Stomach (tissue), 9 donors: ENCODE data around the gene ABCC10. TPM values are rescaled to one million over a fixed set of nuclear protein-coding genes. Genes with fewer than 3 reads are reported as not detected.
"Not testable (repeated sequence)": the region's sequence is repeated elsewhere in the genome, so short reads cannot be mapped to it uniquely, and the experiment has no call there.

Source experiments
- DNase-seq, 2 donors: peaks; one replicate each; pipeline versions ENCODE4 v3.0.0 to v3.0.0-alpha.2; 2013 to 2019
- H3K27ac ChIP-seq, 5 donors: fragments of 200-600 bp in 4 of 5; sonication (generic) in 4 of 5; one replicate each; pipeline ENCODE4 v1.5.1; 2013 to 2019; ENCODE audit warnings: mild to moderate bottlenecking in 1 of 5, moderate library complexity in 1 of 5
- H3K27me3 ChIP-seq, 3 donors: fragments of 200-600 bp; sonication (generic); one replicate each; pipeline ENCODE4 v1.5.1; 2017 to 2019; ENCODE audit warnings: mixed run types in 1 of 3
- H3K36me3 ChIP-seq, 4 donors: fragments of 200-600 bp; sonication (generic); 1 replicate in 3 of 4; 2 replicates in 1 of 4; pipeline ENCODE4 v1.5.1; 2016 to 2019
- H3K4me1 ChIP-seq, 4 donors: fragments of 200-600 bp; sonication (generic); one replicate each; pipeline ENCODE4 v1.5.1; 2016 to 2019
- H3K4me3 ChIP-seq, 4 donors: fragments of 200-600 bp; sonication (generic) in 3 of 4; one replicate each; pipeline ENCODE4 v1.5.1; 2016 to 2019; ENCODE audit warnings: mild to moderate bottlenecking in 1 of 4
- H3K9me3 ChIP-seq, 4 donors: fragments of 200-600 bp; sonication (generic); one replicate each; pipeline ENCODE4 v1.5.1; 2016 to 2019
- CTCF ChIP-seq, 7 experiments: fragments of 450-650 bp in 4 of 7; fragments of 200-600 bp in 3 of 7; sonication (generic) in 3 of 7; IDR thresholded peaks; one replicate each; pipeline ENCODE4 v1.5.1; 2016 to 2019; ENCODE audit warnings: antibody characterized with exemption in 7 of 7, control low read depth in 2 of 7, mild to moderate bottlenecking in 1 of 7
- EP300 ChIP-seq: sonication (generic); formaldehyde crosslinking; IDR thresholded peaks from one replicate; pipeline ENCODE4 v1.6.1; 2017; ENCODE audit warnings: antibody characterized with exemption
- POLR2A ChIP-seq, 4 donors: fragments of 450-650 bp; IDR thresholded peaks; one replicate each; pipeline ENCODE4 v1.6.1; 2016; ENCODE audit warnings: antibody characterized with exemption in 4 of 4, control low read depth in 2 of 4, mild to moderate bottlenecking in 1 of 4, moderate library complexity in 1 of 4
- POLR2AphosphoS5 ChIP-seq, 3 donors: sonication (generic); formaldehyde crosslinking; IDR thresholded peaks; one replicate each; pipeline ENCODE4 v1.6.1; 2016; ENCODE audit warnings: antibody characterized with exemption in 3 of 3
- WGBS, 5 donors: extraction: QIAGEN DNeasy Blood & Tissue Kit in 3 of 5; methylation state at CpG; one replicate each; pipeline versions ENCODE4 v1.1.5 to v1.1.7; 2013 to 2018; 5-methylcytosine and 5-hydroxymethylcytosine counted together
- intact Hi-C: fragments of 100-400 bp; cut with DNase I; formaldehyde crosslinking; loops from one replicate; pipeline ENCODE4 v1.15.1; 2023; ENCODE audit warnings: low total_unique reads
- polyA plus RNA-seq, 3 donors: library from polyadenylated mRNA; stranded (reverse); fragments of 200-250 nt; gene quantifications; one replicate each; pipeline ENCODE4 v1.2.3, GENCODE V29; 2013
- total RNA-seq, 5 donors: library from RNA; depleted of rRNA; stranded (reverse); fragments of >200 nt; gene quantifications; one replicate each; pipeline versions ENCODE4 v1.1.0 to v1.2.3, GENCODE V29; 2014 to 2016
- donor health status: healthy with polysubstance abuse.
- donor health status: Bipolar disorder and iron deficiency.
- donor health status: healthy.

The ABCC10 gene
- total and polyA plus RNA-seq, 8 donors, result 7.9 to 67.4 (median 29.6) TPM

GRCh38 chr6:43407296-43407695, 20.0 kb upstream of the ABCC10 start:
- Histone ChIP-seq H3K27me3 (peaks cover 0 to 20% (median 0%) of the 10 kb centered on the region in 3 donors), H3K36me3 (no peaks in the 10 kb centered on the region), H3K27ac (no peak overlapping the region), H3K4me1 (no peaks in the 10 kb centered on the region), H3K9me3 (no peaks in the 10 kb centered on the region), H3K4me3 (no peak overlapping the region)
- no peak for DNase-seq
- TF ChIP-seq POLR2A (IDR thresholded peaks at IDR 0.05), result no peak
- TF ChIP-seq CTCF (IDR thresholded peaks at IDR 0.05), result no peak
- no peak for TF ChIP-seq POLR2AphosphoS5 (IDR thresholded peaks at IDR 0.05)
- TF ChIP-seq EP300, result no peak
- intact Hi-C loops, result no loop called here
- WGBS, 5 donors, result 76 to 83% (median 80%) methylated on average over 1 of the region's 1 CpG

GRCh38 chr6:43408259-43408658, 19.1 kb upstream of the ABCC10 start:
- no peak overlapping the region for H3K4me3 ChIP-seq
- H3K27ac ChIP-seq, result no peak overlapping the region
- no peaks in the 10 kb centered on the region for H3K9me3 ChIP-seq
- no peaks in the 10 kb centered on the region for H3K4me1 ChIP-seq
- 85 to 93% (median 89%) methylated on average over 1 to 4 of the region's 4 CpGs for WGBS, 5 donors
- no peak for DNase-seq
- peaks cover 0 to 29% (median 0%) of the 10 kb centered on the region in 3 donors for H3K27me3 ChIP-seq
- no peak for TF ChIP-seq POLR2A (IDR thresholded peaks at IDR 0.05)
- TF ChIP-seq CTCF (IDR thresholded peaks at IDR 0.05), result no peak
- no peak for TF ChIP-seq EP300
- no peak for TF ChIP-seq POLR2AphosphoS5 (IDR thresholded peaks at IDR 0.05)
- intact Hi-C loops, result no loop called here
- H3K36me3 ChIP-seq, result no peaks in the 10 kb centered on the region

- H3K36me3 ChIP-seq, H3K27ac ChIP-seq, intact Hi-C loops, H3K9me3 ChIP-seq, H3K4me3 ChIP-seq, H3K4me1 ChIP-seq, DNase-seq: not testable (repeated sequence)
- WGBS, 5 donors, result 77 to 95% (median 92%) methylated on average over 1 of the region's 1 CpG
- H3K27me3 ChIP-seq, result peaks cover 0 to 34% (median 0%) of the 10 kb centered on the region in 3 donors
These were observed 16.6 kb upstream of the ABCC10 start for GRCh38 chr6:43410776-43411175.

GRCh38 chr6:43412541-43412940, 14.8 kb upstream of the ABCC10 start:
- WGBS, 5 donors, result 64 to 90% (median 81%) methylated on average over 5 of the region's 5 CpGs; no CpG with 5 or more reads in 1 of the 5 donors
- no peaks in the 10 kb centered on the region for H3K4me1 ChIP-seq
- TF ChIP-seq CTCF (IDR thresholded peaks at IDR 0.05) (no peak), POLR2A (IDR thresholded peaks at IDR 0.05) (no peak), POLR2AphosphoS5 (IDR thresholded peaks at IDR 0.05) (no peak)
- no peaks in the 10 kb centered on the region for H3K9me3 ChIP-seq
- H3K4me3 ChIP-seq, result no peak overlapping the region
- H3K27ac ChIP-seq, result no peak overlapping the region
- no peak for DNase-seq
- no peaks in the 10 kb centered on the region for H3K36me3 ChIP-seq
- peaks cover 0 to 32% (median 0%) of the 10 kb centered on the region in 3 donors for H3K27me3 ChIP-seq
- intact Hi-C loops, result no loop called here

- 89 to 100% (median 96%) methylated on average over 1 to 2 of the region's 2 CpGs for WGBS, 5 donors
- intact Hi-C loops, result no loop called here
- Histone ChIP-seq H3K4me3 (no peak overlapping the region), H3K27ac (no peak overlapping the region), H3K9me3 (no peaks in the 10 kb centered on the region), H3K4me1 (no peaks in the 10 kb centered on the region), H3K27me3 (peaks cover 0 to 27% (median 0%) of the 10 kb centered on the region in 3 donors), H3K36me3 (no peaks in the 10 kb centered on the region)
- DNase-seq, result no peak
- TF ChIP-seq POLR2AphosphoS5 (IDR thresholded peaks at IDR 0.05) (no peak), EP300 (no peak), CTCF (IDR thresholded peaks at IDR 0.05) (no peak), POLR2A (IDR thresholded peaks at IDR 0.05) (no peak)
These were observed 14.3 kb upstream of the ABCC10 start for GRCh38 chr6:43413002-43413401.

- peaks cover 0 to 14% (median 0%) of the 10 kb centered on the region in 3 donors for H3K27me3 ChIP-seq
- WGBS, 5 donors, result 88 to 96% (median 92%) methylated on average over 8 of the region's 8 CpGs
- H3K4me1 ChIP-seq, DNase-seq, H3K27ac ChIP-seq, H3K9me3 ChIP-seq, H3K4me3 ChIP-seq, H3K36me3 ChIP-seq, intact Hi-C loops: not testable (repeated sequence)
These were observed 12.1 kb upstream of the ABCC10 start for GRCh38 chr6:43415275-43415674.
